K562 (cell line): Measurements from ENCODE around the gene ARL8A. TPM values are rescaled to one million over a fixed set of nuclear protein-coding genes. Genes with fewer than 3 reads are reported as not detected.

Source experiments
- CBX3 ChIP-seq, 2 experiments: IDR thresholded peaks; 1 replicate in 1 of 2; 2 replicates in 1 of 2; pipeline ENCODE4 v1.6.1; 2012; ENCODE audit warnings: inconsistent platforms in 2 of 2, low read length in 2 of 2, borderline replicate concordance in 1 of 2, control low read depth in 1 of 2
- LEF1 ChIP-seq: fragments of 450-650 bp; IDR thresholded peaks from 2 replicates; pipeline ENCODE4 v1.6.1; 2016; ENCODE audit warnings: mild to moderate bottlenecking
- NCOA2 ChIP-seq, 2 experiments: fragments of 450-650 bp; IDR thresholded peaks; 2 replicates each; pipeline ENCODE4 v1.6.1; 2018; ENCODE audit warnings: mild to moderate bottlenecking in 2 of 2, moderate library complexity in 1 of 2; ENCODE audit not compliant: partially characterized antibody in 2 of 2
- SREBF2 ChIP-seq: sonication (generic); formaldehyde crosslinking; IDR thresholded peaks from 2 replicates; pipeline ENCODE4 v1.4.0; 2020; ENCODE audit warnings: mild to moderate bottlenecking, missing genetic modification reagents
- THRAP3 ChIP-seq: fragments of 450-650 bp; IDR thresholded peaks from 2 replicates; pipeline ENCODE4 v1.6.1; 2016; ENCODE audit warnings: mild to moderate bottlenecking, inconsistent platforms, borderline replicate concordance
- ZZZ3 ChIP-seq: fragments of 450-650 bp; IDR thresholded peaks from 2 replicates; pipeline ENCODE4 v1.6.1; 2016; ENCODE audit warnings: antibody characterized with exemption, mild to moderate bottlenecking, moderate library complexity
- polyA plus RNA-seq, 8 experiments: library from polyadenylated mRNA; depleted of rRNA in 4 of 8; stranded (reverse) in 5 of 8; unstranded in 3 of 8; fragments of >200 nt; fragmentation: Nextera tagmentation in 2 of 8; fragmentation: Illumina TruSeq in 1 of 8; extraction: Ambion mirVana in 2 of 8; extraction: Trizol in 1 of 8; gene quantifications; 2 replicates each; pipeline versions ENCODE4 v1.2.1 to v1.2.3, GENCODE V29; 2011 to 2014; ENCODE audit warnings: inconsistent platforms in 1 of 8, missing spikeins in 1 of 8
- total RNA-seq, 7 experiments: library from RNA; depleted of rRNA in 6 of 7; stranded (reverse); fragments of >200 nt in 6 of 7; fragmentation: Illumina TruSeq in 2 of 7; extraction: Trizol in 2 of 7; gene quantifications; 2 replicates each; pipeline versions ENCODE4 v1.2.1 to v1.2.3, GENCODE V29; 2011 to 2021; ENCODE audit warnings: low replicate concordance in 1 of 7
- TF ChIP-seq, protein P1 (sequence below): fragments of 150-350 bp; IDR thresholded peaks from 2 replicates; pipeline ENCODE4 v1.6.1; 2014; ENCODE audit warnings: low read depth, mild to moderate bottlenecking, low read length, borderline replicate concordance
- TF ChIP-seq, protein P2 (sequence below): conservative IDR thresholded peaks from 2 replicates; pipeline ENCODE4 v1.6.1; 2011; ENCODE audit warnings: low read depth, mild to moderate bottlenecking, low read length; ENCODE audit not compliant: control insufficient read depth
- TF ChIP-seq, protein P3 (sequence below): fragments of 250-450 bp; sonication (Bioruptor Pico); IDR thresholded peaks from 2 replicates; pipeline ENCODE4 v1.8.0; 2022; ENCODE audit warnings: inconsistent platforms

Gene ARL8A
- total and polyA plus RNA-seq, 9 of the 15 experiments (the other 6 are each of a cell fraction or from before 2014, with no cell fraction given), result 0.17 to 27.3 (median 15.6) TPM

DNA sequence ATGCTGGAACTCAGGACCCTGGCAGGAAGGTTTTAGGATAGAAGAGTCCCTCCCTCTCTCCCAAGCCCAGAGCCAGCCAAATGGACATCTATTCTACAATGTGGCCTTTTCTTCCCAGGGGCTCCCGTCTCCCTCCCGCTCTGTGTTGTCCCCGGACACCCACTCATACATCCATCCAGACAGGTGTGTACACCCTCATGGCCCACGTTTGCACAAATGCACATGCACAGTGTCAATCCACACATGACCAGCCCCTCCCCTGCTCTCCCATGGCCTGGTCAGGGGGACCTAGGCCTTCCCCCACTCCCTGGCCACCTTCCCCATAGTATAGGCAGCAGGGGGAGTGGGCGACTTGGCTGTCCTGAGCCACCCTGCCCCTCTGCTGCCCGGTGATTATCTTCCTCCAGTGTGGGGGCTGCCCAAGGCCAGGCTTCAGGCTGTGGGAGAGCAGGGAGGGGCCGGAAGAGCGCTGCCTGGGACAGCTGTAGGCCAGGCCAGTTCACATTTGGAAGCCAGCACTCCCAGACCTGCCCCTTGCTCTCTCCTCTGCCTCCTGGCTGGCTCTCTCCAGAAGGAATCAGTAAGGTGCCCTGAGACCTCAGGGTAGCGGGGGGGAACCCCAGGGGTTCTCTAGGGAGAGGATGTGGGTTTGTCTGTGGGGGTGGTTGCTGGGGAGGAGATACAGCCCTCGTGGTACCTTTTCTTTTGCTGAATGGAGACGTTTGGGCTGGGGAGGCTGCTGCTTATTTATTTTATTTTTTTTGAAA is 19.9 kb upstream of the ARL8A start (continued):
- TF ChIP-seq, protein P1, sequence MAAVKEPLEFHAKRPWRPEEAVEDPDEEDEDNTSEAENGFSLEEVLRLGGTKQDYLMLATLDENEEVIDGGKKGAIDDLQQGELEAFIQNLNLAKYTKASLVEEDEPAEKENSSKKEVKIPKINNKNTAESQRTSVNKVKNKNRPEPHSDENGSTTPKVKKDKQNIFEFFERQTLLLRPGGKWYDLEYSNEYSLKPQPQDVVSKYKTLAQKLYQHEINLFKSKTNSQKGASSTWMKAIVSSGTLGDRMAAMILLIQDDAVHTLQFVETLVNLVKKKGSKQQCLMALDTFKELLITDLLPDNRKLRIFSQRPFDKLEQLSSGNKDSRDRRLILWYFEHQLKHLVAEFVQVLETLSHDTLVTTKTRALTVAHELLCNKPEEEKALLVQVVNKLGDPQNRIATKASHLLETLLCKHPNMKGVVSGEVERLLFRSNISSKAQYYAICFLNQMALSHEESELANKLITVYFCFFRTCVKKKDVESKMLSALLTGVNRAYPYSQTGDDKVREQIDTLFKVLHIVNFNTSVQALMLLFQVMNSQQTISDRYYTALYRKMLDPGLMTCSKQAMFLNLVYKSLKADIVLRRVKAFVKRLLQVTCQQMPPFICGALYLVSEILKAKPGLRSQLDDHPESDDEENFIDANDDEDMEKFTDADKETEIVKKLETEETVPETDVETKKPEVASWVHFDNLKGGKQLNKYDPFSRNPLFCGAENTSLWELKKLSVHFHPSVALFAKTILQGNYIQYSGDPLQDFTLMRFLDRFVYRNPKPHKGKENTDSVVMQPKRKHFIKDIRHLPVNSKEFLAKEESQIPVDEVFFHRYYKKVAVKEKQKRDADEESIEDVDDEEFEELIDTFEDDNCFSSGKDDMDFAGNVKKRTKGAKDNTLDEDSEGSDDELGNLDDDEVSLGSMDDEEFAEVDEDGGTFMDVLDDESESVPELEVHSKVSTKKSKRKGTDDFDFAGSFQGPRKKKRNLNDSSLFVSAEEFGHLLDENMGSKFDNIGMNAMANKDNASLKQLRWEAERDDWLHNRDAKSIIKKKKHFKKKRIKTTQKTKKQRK, result no peak
- TF ChIP-seq NCOA2 (IDR thresholded peaks at IDR 0.05; ENCODE audit: partially characterized antibody in 2 of 2) (no peak), SREBF2 (no peak), CBX3 (IDR thresholded peaks at IDR 0.05; ENCODE audit: borderline replicate concordance in 1 of 2, low read length in 2 of 2) (no peak; a peak in 1 of 3 replicates), THRAP3 (no peak), LEF1 (peak; percentile 21; the same call in 1 of the 2 replicates), ZZZ3 (no peak)
- TF ChIP-seq, protein P2, sequence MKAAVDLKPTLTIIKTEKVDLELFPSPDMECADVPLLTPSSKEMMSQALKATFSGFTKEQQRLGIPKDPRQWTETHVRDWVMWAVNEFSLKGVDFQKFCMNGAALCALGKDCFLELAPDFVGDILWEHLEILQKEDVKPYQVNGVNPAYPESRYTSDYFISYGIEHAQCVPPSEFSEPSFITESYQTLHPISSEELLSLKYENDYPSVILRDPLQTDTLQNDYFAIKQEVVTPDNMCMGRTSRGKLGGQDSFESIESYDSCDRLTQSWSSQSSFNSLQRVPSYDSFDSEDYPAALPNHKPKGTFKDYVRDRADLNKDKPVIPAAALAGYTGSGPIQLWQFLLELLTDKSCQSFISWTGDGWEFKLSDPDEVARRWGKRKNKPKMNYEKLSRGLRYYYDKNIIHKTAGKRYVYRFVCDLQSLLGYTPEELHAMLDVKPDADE, result no peak
- TF ChIP-seq, protein P3, sequence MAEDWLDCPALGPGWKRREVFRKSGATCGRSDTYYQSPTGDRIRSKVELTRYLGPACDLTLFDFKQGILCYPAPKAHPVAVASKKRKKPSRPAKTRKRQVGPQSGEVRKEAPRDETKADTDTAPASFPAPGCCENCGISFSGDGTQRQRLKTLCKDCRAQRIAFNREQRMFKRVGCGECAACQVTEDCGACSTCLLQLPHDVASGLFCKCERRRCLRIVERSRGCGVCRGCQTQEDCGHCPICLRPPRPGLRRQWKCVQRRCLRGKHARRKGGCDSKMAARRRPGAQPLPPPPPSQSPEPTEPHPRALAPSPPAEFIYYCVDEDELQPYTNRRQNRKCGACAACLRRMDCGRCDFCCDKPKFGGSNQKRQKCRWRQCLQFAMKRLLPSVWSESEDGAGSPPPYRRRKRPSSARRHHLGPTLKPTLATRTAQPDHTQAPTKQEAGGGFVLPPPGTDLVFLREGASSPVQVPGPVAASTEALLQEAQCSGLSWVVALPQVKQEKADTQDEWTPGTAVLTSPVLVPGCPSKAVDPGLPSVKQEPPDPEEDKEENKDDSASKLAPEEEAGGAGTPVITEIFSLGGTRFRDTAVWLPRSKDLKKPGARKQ (CRISPR knock-in tag), result no peak
